Karpas-422 (cell line): Measurements from ENCODE around the gene RBKS. TPM values are rescaled to one million over a fixed set of nuclear protein-coding genes. Genes with fewer than 3 reads are reported as not detected.
"Not testable (repeated sequence)": the region's sequence is repeated elsewhere in the genome, so short reads cannot be mapped to it uniquely, and the experiment has no call there.

Source experiments
- DNase-seq: peaks from one replicate; pipeline ENCODE4 v3.0.0-alpha.2; 2015
- H2AFZ ChIP-seq: fragments of 200-600 bp; sonication (generic); 2 replicates; pipeline ENCODE4 v1.6.1; 2014; ENCODE audit warnings: antibody characterized with exemption, low read length, mixed read lengths
- H3K27ac ChIP-seq: fragments of 200-600 bp; sonication (generic); 2 replicates; pipeline ENCODE4 v1.5.1; 2014; ENCODE audit warnings: mild to moderate bottlenecking, low read length, moderate library complexity
- H3K27me3 ChIP-seq: fragments of 200-600 bp; sonication (generic); 2 replicates; pipeline ENCODE4 v1.6.1; 2014; ENCODE audit warnings: low read length, mixed read lengths
- H3K36me3 ChIP-seq: fragments of 200-600 bp; sonication (generic); 2 replicates; pipeline ENCODE4 v1.6.1; 2014; ENCODE audit warnings: low read length, mixed read lengths; ENCODE audit not compliant: insufficient read depth
- H3K4me1 ChIP-seq: fragments of 200-600 bp; sonication (generic); 2 replicates; pipeline ENCODE4 v1.6.1; 2014; ENCODE audit warnings: mild to moderate bottlenecking, low read length, mixed read lengths
- H3K4me2 ChIP-seq: fragments of 200-600 bp; sonication (generic); 2 replicates; pipeline ENCODE4 v1.6.1; 2014; ENCODE audit warnings: low read length, low read depth, mild to moderate bottlenecking; ENCODE audit not compliant: poor library complexity, severe bottlenecking
- H3K4me3 ChIP-seq: fragments of 200-600 bp; sonication (generic); 2 replicates; pipeline ENCODE4 v1.5.1; 2014; ENCODE audit warnings: mild to moderate bottlenecking, antibody characterized with exemption, low read length, mixed read lengths
- H3K79me2 ChIP-seq: fragments of 200-600 bp; sonication (generic); 2 replicates; pipeline ENCODE4 v1.6.1; 2014; ENCODE audit warnings: mild to moderate bottlenecking, low read length, mixed read lengths
- H3K9ac ChIP-seq: fragments of 200-600 bp; sonication (generic); 2 replicates; pipeline ENCODE4 v1.6.0; 2014; ENCODE audit warnings: low read length
- H3K9me2 ChIP-seq: fragments of 200-600 bp; sonication (generic), shearing (Covaris generic); replicated peaks from 2 replicates; pipeline ENCODE4 v1.6.0; 2014; ENCODE audit warnings: mild to moderate bottlenecking, low read length, moderate library complexity; ENCODE audit not compliant: insufficient read depth
- H3K9me3 ChIP-seq: fragments of 300-700, 200-600 bp; sonication (generic); 2 replicates; pipeline ENCODE4 v1.6.1; 2014; ENCODE audit warnings: low read length, mixed read lengths
- H4K20me1 ChIP-seq: fragments of 200-600 bp; sonication (generic); 2 replicates; pipeline ENCODE4 v1.6.1; 2014; ENCODE audit warnings: mild to moderate bottlenecking, antibody characterized with exemption, low read length, low read depth; ENCODE audit not compliant: insufficient read depth
- total RNA-seq: library from RNA; depleted of rRNA; stranded (reverse); fragments of >200 nt; shearing (Covaris generic); gene quantifications from 2 replicates; pipeline ENCODE4 v1.2.3, GENCODE V29; 2014; ENCODE audit warnings: low replicate concordance

The RBKS gene
- total RNA-seq, 1 experiment from 2014 or later, result 1.6 TPM

- Histone ChIP-seq H3K4me2 (no peak overlapping the region), H3K4me1 (no peaks in the 10 kb centered on the region), H3K36me3 (no peaks in the 10 kb centered on the region), H3K79me2 (no peaks in the 10 kb centered on the region), H3K27me3 (no peaks in the 10 kb centered on the region), H3K9me3 (no peaks in the 10 kb centered on the region), H3K9me2 (no peaks in the 10 kb centered on the region), H3K4me3 (no peak overlapping the region), H3K9ac (no peak overlapping the region), H2AFZ (no peak overlapping the region), H3K27ac (no peak overlapping the region), H4K20me1 (no peaks in the 10 kb centered on the region)
- peak; percentile 47 for DNase-seq
Measured at GRCh38 chr2:27756544-27757498, 133.4 kb downstream of the RBKS start.

- no peaks in the 10 kb centered on the region for H3K79me2 ChIP-seq
- no peaks in the 10 kb centered on the region for H3K27me3 ChIP-seq
- H2AFZ ChIP-seq, result no peak overlapping the region
- H3K4me2 ChIP-seq, result no peak overlapping the region
- H3K9me2 ChIP-seq, result no peaks in the 10 kb centered on the region
- no peaks in the 10 kb centered on the region for H3K4me1 ChIP-seq
- no peak for DNase-seq
- no peak overlapping the region for H3K9ac ChIP-seq
- H3K9me3 ChIP-seq, result no peaks in the 10 kb centered on the region
- H3K4me3 ChIP-seq, result no peak overlapping the region
- H4K20me1 ChIP-seq, result no peaks in the 10 kb centered on the region
- no peak overlapping the region for H3K27ac ChIP-seq
- H3K36me3 ChIP-seq, result no peaks in the 10 kb centered on the region
Measured at GRCh38 chr2:27756091-27756490, 134.1 kb downstream of the RBKS start.

- DNase-seq, result no peak
- Histone ChIP-seq H3K4me3 (no peak overlapping the region), H3K4me2 (no peak overlapping the region), H3K9ac (no peak overlapping the region), H3K27me3 (no peaks in the 10 kb centered on the region), H3K4me1 (no peaks in the 10 kb centered on the region), H3K36me3 (no peaks in the 10 kb centered on the region), H2AFZ (no peak overlapping the region), H3K9me3 (no peaks in the 10 kb centered on the region), H3K79me2 (no peaks in the 10 kb centered on the region), H3K27ac (no peak overlapping the region), H3K9me2 (no peaks in the 10 kb centered on the region), H4K20me1 (no peaks in the 10 kb centered on the region)
Measured at GRCh38 chr2:27754831-27755230, 135.4 kb downstream of the RBKS start.

DNA sequence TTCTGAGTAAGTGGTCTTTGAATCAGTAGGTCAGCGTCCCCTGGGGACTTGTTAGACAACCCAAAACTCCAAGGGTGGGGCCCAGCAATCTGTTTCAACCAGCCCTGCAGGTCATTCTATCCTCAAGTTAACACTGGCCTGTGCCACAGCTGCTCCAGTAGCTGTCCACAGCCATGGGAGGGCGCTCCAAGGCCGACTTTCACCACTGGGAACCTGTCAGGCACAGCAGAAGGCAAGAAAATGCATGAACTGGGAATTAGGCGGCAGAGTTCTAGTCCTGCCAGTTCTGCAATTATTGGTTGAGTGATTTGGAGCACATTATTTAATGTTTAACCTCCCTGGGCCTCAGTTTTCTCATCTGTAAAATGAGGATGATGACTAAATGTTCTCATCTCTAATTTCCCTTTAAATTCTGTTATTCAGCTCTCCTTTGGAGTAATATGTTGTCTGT is 136.0 kb downstream of the RBKS start:
- H3K36me3 ChIP-seq, result no peaks in the 10 kb centered on the region
- H3K4me3 ChIP-seq, result no peak overlapping the region
- no peak overlapping the region for H3K4me2 ChIP-seq
- H2AFZ ChIP-seq, result no peak overlapping the region
- no peaks in the 10 kb centered on the region for H3K9me2 ChIP-seq
- no peak overlapping the region for H3K27ac ChIP-seq
- no peaks in the 10 kb centered on the region for H3K79me2 ChIP-seq
- DNase-seq, result peak; percentile 88
- H3K9me3 ChIP-seq, result no peaks in the 10 kb centered on the region
- no peaks in the 10 kb centered on the region for H4K20me1 ChIP-seq
- H3K27me3 ChIP-seq, result no peaks in the 10 kb centered on the region
- no peaks in the 10 kb centered on the region for H3K4me1 ChIP-seq
- no peak overlapping the region for H3K9ac ChIP-seq

- Histone ChIP-seq H3K9ac (no peak overlapping the region), H3K27ac (no peak overlapping the region), H3K4me1 (no peaks in the 10 kb centered on the region), H3K4me2 (no peak overlapping the region), H3K27me3 (no peaks in the 10 kb centered on the region), H3K4me3 (no peak overlapping the region), H4K20me1 (no peaks in the 10 kb centered on the region), H3K79me2 (no peaks in the 10 kb centered on the region), H3K36me3 (no peaks in the 10 kb centered on the region), H3K9me2 (no peaks in the 10 kb centered on the region), H3K9me3 (no peaks in the 10 kb centered on the region), H2AFZ (no peak overlapping the region)
- DNase-seq, result no peak
Measured at GRCh38 chr2:27752551-27753237, 137.5 kb downstream of the RBKS start.

- Histone ChIP-seq H4K20me1 (no peaks in the 10 kb centered on the region), H3K36me3 (no peaks in the 10 kb centered on the region), H3K9me3 (no peaks in the 10 kb centered on the region), H3K4me1 (no peaks in the 10 kb centered on the region), H3K4me3 (no peak overlapping the region), H3K9me2 (no peaks in the 10 kb centered on the region), H3K4me2 (no peak overlapping the region), H2AFZ (no peak overlapping the region), H3K9ac (no peak overlapping the region), H3K79me2 (no peaks in the 10 kb centered on the region), H3K27ac (no peak overlapping the region), H3K27me3 (no peaks in the 10 kb centered on the region)
- no peak for DNase-seq
Measured at GRCh38 chr2:27751377-27751776, 138.8 kb downstream of the RBKS start.

- DNase-seq, H3K4me3 ChIP-seq, H3K4me2 ChIP-seq, H3K9ac ChIP-seq, H3K36me3 ChIP-seq, H4K20me1 ChIP-seq, H3K9me3 ChIP-seq, H3K27me3 ChIP-seq, H3K79me2 ChIP-seq, H3K4me1 ChIP-seq, H3K9me2 ChIP-seq, H2AFZ ChIP-seq, H3K27ac ChIP-seq: not testable (repeated sequence)
Measured at GRCh38 chr2:27748803-27749554, 141.2 kb downstream of the RBKS start.

- H3K4me3 ChIP-seq, result no peak overlapping the region
- no peak overlapping the region for H2AFZ ChIP-seq
- no peak overlapping the region for H3K27ac ChIP-seq
- no peaks in the 10 kb centered on the region for H3K9me3 ChIP-seq
- no peaks in the 10 kb centered on the region for H3K9me2 ChIP-seq
- H3K9ac ChIP-seq, result no peak overlapping the region
- DNase-seq, result no peak
- H3K4me1 ChIP-seq, result no peaks in the 10 kb centered on the region
- H4K20me1 ChIP-seq, result no peaks in the 10 kb centered on the region
- no peaks in the 10 kb centered on the region for H3K27me3 ChIP-seq
- H3K79me2 ChIP-seq, result no peaks in the 10 kb centered on the region
- no peak overlapping the region for H3K4me2 ChIP-seq
- H3K36me3 ChIP-seq, result no peaks in the 10 kb centered on the region
Measured at GRCh38 chr2:27747827-27748352, 142.3 kb downstream of the RBKS start.
